ENCODE data around the gene COMT. TPM values are rescaled to one million over a fixed set of nuclear protein-coding genes. Genes with fewer than 3 reads are reported as not detected.

COMT gene
- total RNA-seq, 1 donor from 2014 or later = 34.8 TPM

DNA sequence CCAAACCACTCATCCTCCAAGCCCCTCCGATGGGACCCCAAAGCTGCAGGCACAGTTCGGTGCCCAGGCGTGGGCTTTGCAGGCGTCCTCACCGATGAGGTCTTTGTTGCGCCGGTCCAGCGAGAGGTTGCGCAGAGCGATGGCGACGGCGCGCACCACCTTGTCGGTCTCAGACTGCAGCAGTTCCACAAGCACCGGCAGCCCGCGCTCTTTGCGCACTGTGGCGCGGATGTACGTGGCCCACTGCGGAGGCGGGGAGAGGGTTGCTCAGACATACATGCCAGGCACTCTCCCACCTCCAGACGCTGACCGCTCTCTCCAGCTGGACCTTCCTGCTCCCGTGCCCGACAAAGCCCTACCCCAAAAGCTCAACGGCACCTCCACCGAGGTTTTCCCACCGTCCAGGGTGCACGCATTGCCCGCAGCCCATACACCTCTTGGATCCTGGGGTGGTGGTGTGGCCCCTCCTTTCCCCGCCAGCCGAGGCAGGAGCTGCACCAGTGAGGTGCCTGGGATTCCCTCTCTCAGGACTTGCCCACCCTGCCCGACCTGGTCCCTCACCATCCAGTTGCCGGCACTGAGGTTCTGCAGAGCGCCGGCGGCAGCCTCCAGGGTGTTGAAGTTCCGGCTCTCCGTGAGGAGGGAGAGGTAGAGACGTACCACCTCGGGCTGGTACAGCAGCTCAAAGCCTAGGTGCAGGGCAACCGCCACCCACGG, 32.1 kb downstream of the COMT start:
- H3K27ac Mint-ChIP-seq (ENCODE audit: unreplicated experiment) = no peak overlapping the region
- H3K9me3 Mint-ChIP-seq (ENCODE audit: unreplicated experiment) = peaks cover 5% of the 10 kb centered on the region
- H3K36me3 Mint-ChIP-seq (ENCODE audit: unreplicated experiment) = no peaks in the 10 kb centered on the region
- peaks cover 12% of the 10 kb centered on the region for H3K27me3 Mint-ChIP-seq (ENCODE audit: unreplicated experiment)
- H3K4me1 Mint-ChIP-seq (ENCODE audit: low read depth, unreplicated experiment) = peaks cover 11% of the 10 kb centered on the region
- DNase-seq = no peak
- TF ChIP-seq, protein P1, sequence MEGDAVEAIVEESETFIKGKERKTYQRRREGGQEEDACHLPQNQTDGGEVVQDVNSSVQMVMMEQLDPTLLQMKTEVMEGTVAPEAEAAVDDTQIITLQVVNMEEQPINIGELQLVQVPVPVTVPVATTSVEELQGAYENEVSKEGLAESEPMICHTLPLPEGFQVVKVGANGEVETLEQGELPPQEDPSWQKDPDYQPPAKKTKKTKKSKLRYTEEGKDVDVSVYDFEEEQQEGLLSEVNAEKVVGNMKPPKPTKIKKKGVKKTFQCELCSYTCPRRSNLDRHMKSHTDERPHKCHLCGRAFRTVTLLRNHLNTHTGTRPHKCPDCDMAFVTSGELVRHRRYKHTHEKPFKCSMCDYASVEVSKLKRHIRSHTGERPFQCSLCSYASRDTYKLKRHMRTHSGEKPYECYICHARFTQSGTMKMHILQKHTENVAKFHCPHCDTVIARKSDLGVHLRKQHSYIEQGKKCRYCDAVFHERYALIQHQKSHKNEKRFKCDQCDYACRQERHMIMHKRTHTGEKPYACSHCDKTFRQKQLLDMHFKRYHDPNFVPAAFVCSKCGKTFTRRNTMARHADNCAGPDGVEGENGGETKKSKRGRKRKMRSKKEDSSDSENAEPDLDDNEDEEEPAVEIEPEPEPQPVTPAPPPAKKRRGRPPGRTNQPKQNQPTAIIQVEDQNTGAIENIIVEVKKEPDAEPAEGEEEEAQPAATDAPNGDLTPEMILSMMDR (IDR thresholded peaks at IDR 0.05; ENCODE audit: partially characterized antibody, unreplicated experiment) = no peak
- no peak overlapping the region for H3K4me3 Mint-ChIP-seq (ENCODE audit: unreplicated experiment)

DNA sequence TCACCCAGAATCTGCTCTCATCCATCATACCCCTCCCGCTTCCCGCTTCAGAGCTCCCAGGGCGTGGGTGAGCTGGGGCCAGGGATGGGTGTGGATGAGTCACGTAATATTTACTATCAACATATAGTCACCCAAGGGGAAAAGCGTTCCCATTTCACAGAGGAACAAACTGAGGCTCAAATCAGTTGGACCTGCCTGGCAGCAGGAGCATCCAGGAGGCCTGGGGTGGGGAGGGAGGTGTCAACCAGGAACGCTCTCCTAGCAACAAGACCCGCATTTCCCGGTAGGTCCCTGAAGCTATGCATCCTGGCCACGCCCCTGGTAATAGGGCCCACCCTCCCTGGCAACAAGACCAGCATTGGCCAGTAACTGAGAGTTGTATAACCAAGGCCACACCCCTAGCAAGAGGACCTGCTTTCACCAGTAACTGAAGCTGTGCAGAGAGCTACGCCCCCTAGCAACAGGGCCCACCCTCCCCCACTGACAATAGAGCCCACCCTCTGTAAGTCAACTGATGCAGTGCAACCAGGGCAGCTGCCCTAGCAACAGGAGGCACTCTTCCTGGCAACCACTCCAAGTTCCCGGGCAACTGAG, 32.8 kb downstream of the COMT start:
- Mint-ChIP-seq H3K4me1 (ENCODE audit: low read depth, unreplicated experiment) (peaks cover 11% of the 10 kb centered on the region), H3K9me3 (ENCODE audit: unreplicated experiment) (peaks cover 4% of the 10 kb centered on the region), H3K4me3 (ENCODE audit: unreplicated experiment) (no peak overlapping the region), H3K36me3 (ENCODE audit: unreplicated experiment) (no peaks in the 10 kb centered on the region), H3K27ac (ENCODE audit: unreplicated experiment) (no peak overlapping the region), H3K27me3 (ENCODE audit: unreplicated experiment) (peaks cover 12% of the 10 kb centered on the region)
- TF ChIP-seq, protein P1 (IDR thresholded peaks at IDR 0.05; ENCODE audit: partially characterized antibody, unreplicated experiment) = no peak
- peak; percentile 51 for DNase-seq

DNA sequence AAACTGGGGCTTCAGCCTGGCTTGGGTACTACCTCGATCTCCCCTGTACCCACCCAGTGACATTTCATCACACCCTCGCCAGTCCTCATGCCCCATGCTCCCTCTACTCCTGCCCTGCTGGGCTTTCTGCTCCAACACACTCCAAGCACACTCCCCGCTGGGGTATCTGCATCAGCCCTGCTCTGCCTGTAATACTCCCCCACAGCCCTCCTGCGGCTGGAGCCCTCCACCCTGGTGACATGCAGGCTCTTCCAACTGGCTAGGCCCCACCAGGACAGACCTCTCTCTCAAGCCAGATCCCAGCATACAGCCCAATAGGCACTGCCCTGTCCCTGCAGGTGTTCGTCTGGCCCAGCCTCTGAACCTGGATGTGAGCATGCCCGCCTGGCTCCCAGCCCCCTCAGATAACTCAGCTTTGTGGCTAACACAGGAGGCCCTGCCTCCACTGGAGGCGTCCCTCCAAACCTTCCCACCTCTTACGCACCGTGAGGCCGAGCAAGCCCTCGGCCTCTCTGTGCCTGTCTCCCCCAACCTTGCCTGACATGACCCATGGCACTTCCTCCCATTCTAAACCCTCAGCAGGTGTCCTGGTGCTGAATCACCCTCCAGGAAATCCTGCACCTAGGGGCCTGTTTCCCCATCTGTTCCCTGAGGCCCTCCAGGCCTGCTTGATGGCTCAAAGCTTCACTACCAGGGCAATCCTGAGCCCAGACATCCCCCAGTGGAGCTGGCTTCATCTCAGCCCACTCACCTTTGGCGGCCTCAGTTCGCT, 33.5 kb downstream of the COMT start:
- Mint-ChIP-seq H3K36me3 (ENCODE audit: unreplicated experiment) (no peaks in the 10 kb centered on the region), H3K4me1 (ENCODE audit: low read depth, unreplicated experiment) (peaks cover 11% of the 10 kb centered on the region), H3K4me3 (ENCODE audit: unreplicated experiment) (peak overlapping the region; percentile 6), H3K9me3 (ENCODE audit: unreplicated experiment) (peaks cover 4% of the 10 kb centered on the region), H3K27ac (ENCODE audit: unreplicated experiment) (peak overlapping the region; percentile 33), H3K27me3 (ENCODE audit: unreplicated experiment) (peaks cover 12% of the 10 kb centered on the region)
- TF ChIP-seq, protein P1 (IDR thresholded peaks at IDR 0.05; ENCODE audit: partially characterized antibody, unreplicated experiment) = no peak
- no peak for DNase-seq

DNA sequence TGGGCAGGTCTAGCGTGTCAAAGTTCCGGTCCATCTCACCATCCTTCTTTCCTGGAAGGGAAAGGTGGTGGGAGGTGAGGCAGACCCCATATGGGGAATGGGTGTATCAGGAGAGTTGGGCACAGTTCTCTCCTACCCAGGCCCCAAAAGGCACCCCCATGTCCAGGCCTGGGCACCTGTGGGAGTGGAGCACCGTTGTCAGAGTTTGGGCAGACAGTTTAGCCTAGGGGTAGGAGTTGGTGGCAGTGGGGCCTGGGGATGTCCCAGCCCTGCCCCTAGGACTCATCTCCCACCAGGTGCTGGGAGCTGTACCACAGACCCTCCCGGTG, 34.1 kb downstream of the COMT start:
- DNase-seq = no peak
- H3K27me3 Mint-ChIP-seq (ENCODE audit: unreplicated experiment) = peaks cover 12% of the 10 kb centered on the region
- H3K36me3 Mint-ChIP-seq (ENCODE audit: unreplicated experiment) = no peaks in the 10 kb centered on the region
- H3K4me1 Mint-ChIP-seq (ENCODE audit: low read depth, unreplicated experiment) = peaks cover 11% of the 10 kb centered on the region
- H3K9me3 Mint-ChIP-seq (ENCODE audit: unreplicated experiment) = peaks cover 8% of the 10 kb centered on the region
- H3K4me3 Mint-ChIP-seq (ENCODE audit: unreplicated experiment) = no peak overlapping the region
- H3K27ac Mint-ChIP-seq (ENCODE audit: unreplicated experiment) = peak overlapping the region; percentile 33
- TF ChIP-seq, protein P1 (IDR thresholded peaks at IDR 0.05; ENCODE audit: partially characterized antibody, unreplicated experiment) = no peak

DNA sequence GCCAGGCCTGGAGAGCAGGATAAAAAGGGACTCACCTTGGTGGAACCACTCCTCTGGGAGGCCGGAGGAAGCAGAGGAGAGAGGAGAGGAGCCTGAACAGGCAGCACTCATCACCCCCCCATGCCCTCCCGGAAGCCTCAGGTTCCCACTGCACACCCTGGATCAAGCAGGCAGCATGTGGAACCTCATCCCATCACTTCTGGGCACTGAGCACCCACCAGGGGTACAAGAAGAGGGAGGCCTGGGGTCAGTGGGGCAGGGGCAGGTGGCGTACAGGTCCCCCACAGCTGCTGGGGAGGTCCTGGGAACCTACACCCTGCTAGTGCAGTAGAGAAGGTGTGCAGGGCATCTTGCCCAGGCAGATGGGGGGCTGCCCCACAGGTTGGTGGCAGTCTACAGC, 35.1 kb downstream of the COMT start:
- Mint-ChIP-seq H3K9me3 (ENCODE audit: unreplicated experiment) (peaks cover 8% of the 10 kb centered on the region), H3K27ac (ENCODE audit: unreplicated experiment) (no peak overlapping the region), H3K27me3 (ENCODE audit: unreplicated experiment) (peaks cover 12% of the 10 kb centered on the region), H3K4me3 (ENCODE audit: unreplicated experiment) (no peak overlapping the region), H3K36me3 (ENCODE audit: unreplicated experiment) (no peaks in the 10 kb centered on the region), H3K4me1 (ENCODE audit: low read depth, unreplicated experiment) (peaks cover 10% of the 10 kb centered on the region)
- no peak for DNase-seq
- TF ChIP-seq, protein P1 (IDR thresholded peaks at IDR 0.05; ENCODE audit: partially characterized antibody, unreplicated experiment) = no peak

Measured in glutamatergic neuron (in vitro differentiated cells).